DND-41 (cell line): ENCODE measurements around the gene SST.

ENCODE experiments used
- EZH2 ChIP-seq: IDR thresholded peaks from 3 replicates; pipeline ENCODE4 v1.6.1; 2012; ENCODE audit warnings: borderline replicate concordance, low read depth, mild to moderate bottlenecking, moderate library complexity, low read length, inconsistent platforms; ENCODE audit not compliant: severe bottlenecking
- TF ChIP-seq, protein P1 (sequence below): IDR thresholded peaks from 2 replicates; pipeline ENCODE4 v1.5.1; 2012; ENCODE audit warnings: borderline replicate concordance, low read length, moderate library complexity, mild to moderate bottlenecking; ENCODE audit not compliant: poor library complexity, severe bottlenecking; ENCODE audit errors: extremely low read depth

- TF ChIP-seq, protein P1, sequence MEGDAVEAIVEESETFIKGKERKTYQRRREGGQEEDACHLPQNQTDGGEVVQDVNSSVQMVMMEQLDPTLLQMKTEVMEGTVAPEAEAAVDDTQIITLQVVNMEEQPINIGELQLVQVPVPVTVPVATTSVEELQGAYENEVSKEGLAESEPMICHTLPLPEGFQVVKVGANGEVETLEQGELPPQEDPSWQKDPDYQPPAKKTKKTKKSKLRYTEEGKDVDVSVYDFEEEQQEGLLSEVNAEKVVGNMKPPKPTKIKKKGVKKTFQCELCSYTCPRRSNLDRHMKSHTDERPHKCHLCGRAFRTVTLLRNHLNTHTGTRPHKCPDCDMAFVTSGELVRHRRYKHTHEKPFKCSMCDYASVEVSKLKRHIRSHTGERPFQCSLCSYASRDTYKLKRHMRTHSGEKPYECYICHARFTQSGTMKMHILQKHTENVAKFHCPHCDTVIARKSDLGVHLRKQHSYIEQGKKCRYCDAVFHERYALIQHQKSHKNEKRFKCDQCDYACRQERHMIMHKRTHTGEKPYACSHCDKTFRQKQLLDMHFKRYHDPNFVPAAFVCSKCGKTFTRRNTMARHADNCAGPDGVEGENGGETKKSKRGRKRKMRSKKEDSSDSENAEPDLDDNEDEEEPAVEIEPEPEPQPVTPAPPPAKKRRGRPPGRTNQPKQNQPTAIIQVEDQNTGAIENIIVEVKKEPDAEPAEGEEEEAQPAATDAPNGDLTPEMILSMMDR = no peak
- TF ChIP-seq EZH2 = no peak
These were observed 49.6 kb upstream of the SST start for GRCh38 chr3:187719628-187720336.
